IMR-90 (cell line): ENCODE data around the gene DBF4B. TPM values are rescaled to one million over a fixed set of nuclear protein-coding genes. Genes with fewer than 3 reads are reported as not detected.

ENCODE experiments used
- ATAC-seq: fragments of 200-7000 bp; cut with Tn5 transposase; 2 replicates; pipeline ENCODE4 v1.9.1; 2020; ENCODE audit warnings: low read depth, mild to moderate bottlenecking, moderate library complexity
- BruUV-seq: library from RNA; stranded (reverse); fragments of 400-500 nt; replicated peaks from 2 replicates; lab custom pipeline; 2021; lab: Mats Ljungman, UMichigan
- CTCF ChIA-PET: fragments of 300-600 bp; formaldehyde crosslinking; extraction: SDS; loops from one replicate; lab custom pipeline; 2021; ENCODE audit warnings: antibody characterized with exemption; lab: Yijun Ruan, JAX
- POLR2A ChIA-PET: fragments of 300-600 bp; sonication (Branson Sonifier 250); formaldehyde crosslinking; loops from one replicate; lab custom pipeline; 2022; ENCODE audit warnings: antibody characterized with exemption; ENCODE audit not compliant: unreplicated experiment; lab: Charles Lee
- DNase-seq: peaks from one replicate; pipeline ENCODE4 v3.0.0; 2013
- H2AFZ ChIP-seq: replicated peaks from 2 replicates; pipeline ENCODE3; 2013; ENCODE audit warnings: low read length, mild to moderate bottlenecking; ENCODE audit not compliant: poor library complexity
- H2AK5ac ChIP-seq: 2 replicates; pipeline ENCODE4 v1.6.1; 2013; ENCODE audit warnings: low read depth, low read length, inconsistent platforms
- H2AK9ac ChIP-seq: replicated peaks from 2 replicates; pipeline ENCODE3; 2013; ENCODE audit warnings: mild to moderate bottlenecking, low read depth, low read length, moderate library complexity; ENCODE audit not compliant: poor library complexity
- H2BK120ac ChIP-seq: 2 replicates; pipeline ENCODE4 v1.6.1; 2013; ENCODE audit warnings: low read depth, low read length, inconsistent platforms
- H2BK15ac ChIP-seq: 3 replicates; pipeline ENCODE4 v1.6.1; 2013; ENCODE audit warnings: low read depth, low read length, inconsistent platforms
- H2BK20ac ChIP-seq: 2 replicates; pipeline ENCODE4 v1.6.1; 2013; ENCODE audit warnings: low read depth, mild to moderate bottlenecking, inconsistent platforms, low read length, moderate library complexity
- H2BK5ac ChIP-seq: 2 replicates; pipeline ENCODE4 v1.6.1; 2013; ENCODE audit warnings: mild to moderate bottlenecking, low read depth, low read length, inconsistent platforms; ENCODE audit not compliant: poor library complexity, severe bottlenecking
- H3K14ac ChIP-seq: replicated peaks from 2 replicates; pipeline ENCODE4 v1.6.1; 2013; ENCODE audit warnings: low read depth, low read length, inconsistent platforms
- H3K18ac ChIP-seq: 2 replicates; pipeline ENCODE4 v1.6.1; 2013; ENCODE audit warnings: low read depth, low read length, control low read depth
- H3K23ac ChIP-seq: 2 replicates; pipeline ENCODE4 v1.6.1; 2013; ENCODE audit warnings: low read depth, low read length, inconsistent platforms
- H3K27ac ChIP-seq: 2 replicates; pipeline ENCODE4 v1.5.1; 2013; ENCODE audit warnings: mild to moderate bottlenecking, control low read depth, low read length; ENCODE audit not compliant: insufficient read depth
- H3K27me3 ChIP-seq: 2 replicates; pipeline ENCODE4 v1.6.1; 2013; ENCODE audit warnings: low read length; ENCODE audit not compliant: control insufficient read depth, insufficient read depth
- H3K36me3 ChIP-seq: 2 replicates; pipeline ENCODE4 v1.6.1; 2013; ENCODE audit warnings: low read length, mixed read lengths; ENCODE audit not compliant: control insufficient read depth, insufficient read depth
- H3K4ac ChIP-seq: 2 replicates; pipeline ENCODE4 v1.6.1; 2013; ENCODE audit warnings: low read depth, low read length, inconsistent platforms
- H3K4me1 ChIP-seq: 2 replicates; pipeline ENCODE4 v1.6.1; 2013; ENCODE audit warnings: low read length, mixed read lengths; ENCODE audit not compliant: control insufficient read depth, insufficient read depth
- H3K4me2 ChIP-seq: 2 replicates; pipeline ENCODE4 v1.6.1; 2013; ENCODE audit warnings: low read depth, mild to moderate bottlenecking, control low read depth, low read length, moderate library complexity
- H3K4me3 ChIP-seq: 2 replicates; pipeline ENCODE4 v1.5.1; 2013; ENCODE audit warnings: low read depth, mild to moderate bottlenecking, control low read depth, low read length, moderate library complexity; ENCODE audit not compliant: insufficient read depth
- H3K56ac ChIP-seq: 2 replicates; pipeline ENCODE4 v1.6.1; 2013; ENCODE audit warnings: low read length, inconsistent platforms; ENCODE audit not compliant: insufficient read depth; ENCODE audit errors: extremely low read depth
- H3K79me1 ChIP-seq, 2 experiments: 2 replicates each; pipeline ENCODE4 v1.6.1; 2013; ENCODE audit warnings: low read length in 2 of 2, inconsistent platforms in 1 of 2, low read depth in 1 of 2
- H3K9ac ChIP-seq: 2 replicates; pipeline ENCODE4 v1.6.1; 2013; ENCODE audit warnings: low read depth, low read length, control low read depth
- H3K9me1 ChIP-seq: 2 replicates; pipeline ENCODE4 v1.6.1; 2013; ENCODE audit warnings: low read length, inconsistent platforms; ENCODE audit not compliant: insufficient read depth
- H3K9me3 ChIP-seq: 2 replicates; pipeline ENCODE4 v1.6.1; 2013; ENCODE audit warnings: low read length; ENCODE audit not compliant: control insufficient read depth, insufficient read depth
- H4K20me1 ChIP-seq: 2 replicates; pipeline ENCODE4 v1.6.1; 2013; ENCODE audit warnings: low read length, inconsistent platforms; ENCODE audit not compliant: insufficient read depth
- H4K5ac ChIP-seq: 2 replicates; pipeline ENCODE4 v1.6.1; 2013; ENCODE audit warnings: mild to moderate bottlenecking, low read depth, low read length, control low read depth
- H4K8ac ChIP-seq, 2 experiments: 2 replicates each; pipeline ENCODE4 v1.6.1; 2013; ENCODE audit warnings: low read depth in 2 of 2, low read length in 2 of 2, control low read depth in 1 of 2, inconsistent platforms in 1 of 2
- H4K91ac ChIP-seq: 2 replicates; pipeline ENCODE4 v1.6.1; 2013; ENCODE audit warnings: low read depth, low read length, inconsistent platforms; ENCODE audit not compliant: insufficient read depth
- CEBPB ChIP-seq: IDR thresholded peaks from 2 replicates; pipeline ENCODE4 v1.6.1; 2012; ENCODE audit warnings: low read depth, low read length, improper control_type of control experiment
- CHD1 ChIP-seq: IDR thresholded peaks from 2 replicates; pipeline ENCODE4 v1.6.1; 2012; ENCODE audit warnings: low read depth, low read length, improper control_type of control experiment
- CTCF ChIP-seq: conservative IDR thresholded peaks from 2 replicates; pipeline ENCODE4 v1.5.1; 2012; ENCODE audit warnings: mild to moderate bottlenecking, low read depth, low read length, improper control_type of control experiment
- FOS ChIP-seq: fragments of 150-350 bp; IDR thresholded peaks from 2 replicates; pipeline ENCODE4 v1.6.1; 2016; ENCODE audit warnings: low read depth, low read length
- MAFK ChIP-seq: IDR thresholded peaks from 2 replicates; pipeline ENCODE4 v1.6.1; 2012; ENCODE audit warnings: low read depth, low read length, improper control_type of control experiment
- POLR2A ChIP-seq: IDR thresholded peaks from 2 replicates; pipeline ENCODE4 v1.6.1; 2012; ENCODE audit warnings: mild to moderate bottlenecking, low read depth, low read length
- RAD21 ChIP-seq: IDR thresholded peaks from 2 replicates; pipeline ENCODE4 v1.6.1; 2012; ENCODE audit warnings: low read length, improper control_type of control experiment
- RFX5 ChIP-seq: IDR thresholded peaks from 2 replicates; pipeline ENCODE4 v1.8.0; 2012; ENCODE audit warnings: low read depth, mild to moderate bottlenecking, low read length, moderate library complexity
- SMC3 ChIP-seq: fragments of 150-350 bp; IDR thresholded peaks from 2 replicates; pipeline ENCODE4 v1.6.1; 2016; ENCODE audit warnings: low read depth, mild to moderate bottlenecking, antibody characterized with exemption, low read length, moderate library complexity
- dilution Hi-C: fragments of 300-500 bp; cut with HindIII; formaldehyde crosslinking; loops from one replicate; pipeline ENCODE4 v1.14.3; 2018; ENCODE audit warnings: low sequenced_read_pairs; ENCODE audit not compliant: unreplicated experiment
- in situ Hi-C: fragments of 300-500 bp; cut with MboI; formaldehyde crosslinking; loops from 3 replicates; pipeline ENCODE4 v1.14.3; 2019; ENCODE audit warnings: low sequenced_read_pairs, inconsistent platforms, mixed read lengths
- intact Hi-C: fragments of 100-400 bp; cut with micrococcal nuclease; formaldehyde crosslinking; loops from 2 replicates; pipeline ENCODE4 v1.10.0; 2022
- polyA plus RNA-seq, 3 experiments: library from polyadenylated mRNA; depleted of rRNA; stranded (reverse); fragments of >200 nt; gene quantifications; 2 replicates each; pipeline ENCODE4 v1.2.3, GENCODE V29; 2012; ENCODE audit warnings: low replicate concordance in 1 of 3
- total RNA-seq: library from RNA; depleted of rRNA; stranded (reverse); fragments of >200 nt; gene quantifications from 2 replicates; pipeline ENCODE4 v1.2.3, GENCODE V29; 2012

Gene DBF4B
- total and polyA plus RNA-seq, 2 of the 4 experiments (the other 2 are of a cell fraction): 3.6 to 10.2 TPM

- BruUV-seq: no TSS peak
- H4K20me1 ChIP-seq: no peaks in the 10 kb centered on the region
- H4K8ac ChIP-seq: no peak overlapping the region
- TF ChIP-seq CHD1 (no peak), MAFK (no peak), CEBPB (peak; percentile 44; the same call in 1 of the 2 replicates), RFX5 (no peak), SMC3 (peak; percentile 46; the same call in 1 of the 2 replicates), POLR2A (no peak), FOS (no peak), RAD21 (peak; percentile 52), CTCF (peak; percentile 64)
- H4K5ac ChIP-seq: no peak overlapping the region
- H3K14ac ChIP-seq: no peak overlapping the region
- no peak overlapping the region for H3K4ac ChIP-seq
- H2BK5ac ChIP-seq: no peak overlapping the region
- intact Hi-C loops: no loop called here
- H3K4me1 ChIP-seq: peaks cover under 1% of the 10 kb centered on the region; the same call in 1 of the 2 replicates
- H3K27me3 ChIP-seq: no peaks in the 10 kb centered on the region
- H2BK120ac ChIP-seq: no peak overlapping the region
- no peaks in the 10 kb centered on the region for H3K79me1 ChIP-seq
- ChIA-PET POLR2A (no interaction called here), CTCF (interaction anchor here (1.1 kb wide), 1 partner anchor 38 kb away, joined by 4 read pairs; no protein-coding TSS in a partner anchor)
- no peaks in the 10 kb centered on the region for H3K9me1 ChIP-seq
- H2AFZ ChIP-seq: no peak overlapping the region
- dilution Hi-C loops: no loop called here
- no peak overlapping the region for H2BK20ac ChIP-seq
- in situ Hi-C loops: no loop called here
- H3K4me2 ChIP-seq: no peak overlapping the region
- H3K36me3 ChIP-seq: no peaks in the 10 kb centered on the region
- peak; percentile 57; the same call in 1 of the 2 replicates for ATAC-seq
- no peak overlapping the region for H3K56ac ChIP-seq
- H4K91ac ChIP-seq: no peak overlapping the region
- H3K9me3 ChIP-seq: no peaks in the 10 kb centered on the region
- no peak overlapping the region for H2AK9ac ChIP-seq
- DNase-seq: peak; percentile 34
- no peak overlapping the region for H3K23ac ChIP-seq
- no peak overlapping the region for H2BK15ac ChIP-seq
- H3K9ac ChIP-seq: no peak overlapping the region
- no peak overlapping the region for H2AK5ac ChIP-seq
- no peak overlapping the region for H3K27ac ChIP-seq
- no peak overlapping the region for H3K18ac ChIP-seq
- no peak overlapping the region for H3K4me3 ChIP-seq
Measured at GRCh38 chr17:44672479-44673093, 35.9 kb upstream of the DBF4B start.
